Fibroblast of lung (primary cell): ENCODE results near the gene IL17RD. TPM values are rescaled to one million over a fixed set of nuclear protein-coding genes. Genes with fewer than 3 reads are reported as not detected.

Experiments used
- DNase-seq, 2 donors: peaks; one replicate each; pipeline versions ENCODE4 v3.0.0 to v3.0.0-alpha.2; 2010; ENCODE audit warnings: low read depth in 2 of 2
- H2AFZ ChIP-seq: 2 replicates; pipeline ENCODE4 v1.5.1; 2012; ENCODE audit warnings: low read length, control low read depth, inconsistent platforms
- H3K27ac ChIP-seq: 2 replicates; pipeline ENCODE4 v1.5.1; 2011; ENCODE audit warnings: low read length, control low read depth; ENCODE audit not compliant: insufficient read depth
- H3K27me3 ChIP-seq: 2 replicates; pipeline ENCODE4 v1.5.1; 2011; ENCODE audit warnings: mild to moderate bottlenecking, low read length; ENCODE audit not compliant: control insufficient read depth, insufficient read depth
- H3K36me3 ChIP-seq: 2 replicates; pipeline ENCODE4 v1.5.1; 2011; ENCODE audit warnings: low read length; ENCODE audit not compliant: control insufficient read depth, insufficient read depth
- H3K4me1 ChIP-seq: 2 replicates; pipeline ENCODE4 v1.5.1; 2011; ENCODE audit warnings: low read length; ENCODE audit not compliant: control insufficient read depth, insufficient read depth; ENCODE audit errors: extremely low read depth
- H3K4me2 ChIP-seq: 2 replicates; pipeline ENCODE4 v1.5.1; 2011; ENCODE audit warnings: low read length, control low read depth; ENCODE audit not compliant: insufficient read depth; ENCODE audit errors: extremely low read depth
- H3K4me3 ChIP-seq, 4 experiments: fragments of 200-600 bp in 1 of 4; sonication (generic) in 1 of 4; replicated peaks in 1 of 4; 2 replicates each; pipeline ENCODE4 v1.5.1; 2011 to 2016; ENCODE audit warnings: low read length in 4 of 4, low read depth in 3 of 4, mild to moderate bottlenecking in 3 of 4, control low read depth in 2 of 4, inconsistent platforms in 1 of 4, mixed read lengths in 1 of 4; ENCODE audit not compliant: insufficient read depth in 1 of 4; ENCODE audit errors: control extremely low read depth in 1 of 4
- H3K79me2 ChIP-seq: 2 replicates; pipeline ENCODE4 v1.5.1; 2012; ENCODE audit warnings: mild to moderate bottlenecking, low read length, inconsistent platforms; ENCODE audit not compliant: control insufficient read depth, insufficient read depth
- H3K9ac ChIP-seq: 2 replicates; pipeline ENCODE4 v1.5.1; 2011; ENCODE audit warnings: mild to moderate bottlenecking, low read length, control low read depth; ENCODE audit not compliant: insufficient read depth
- H3K9me3 ChIP-seq: 2 replicates; pipeline ENCODE4 v1.5.1; 2012; ENCODE audit warnings: low read depth, low read length; ENCODE audit not compliant: control insufficient read depth, insufficient read depth
- H4K20me1 ChIP-seq: 2 replicates; pipeline ENCODE4 v1.5.1; 2011; ENCODE audit warnings: low read length; ENCODE audit not compliant: control insufficient read depth, insufficient read depth; ENCODE audit errors: extremely low read depth
- EZH2 ChIP-seq: IDR thresholded peaks from 2 replicates; pipeline ENCODE4 v1.5.1; 2012; ENCODE audit warnings: low read length, control low read depth, mild to moderate bottlenecking; ENCODE audit errors: missing control alignments
- polyA plus RNA-seq, 2 donors: library from polyadenylated mRNA; depleted of rRNA in 1 of 2; stranded (reverse) in 1 of 2; unstranded in 1 of 2; fragments of >200 nt; gene quantifications; 2 replicates each; pipeline ENCODE4 v1.2.1, GENCODE V29; 2011 to 2012; ENCODE audit warnings: missing spikeins in 1 of 2
- total RNA-seq: library from RNA; depleted of rRNA; stranded (reverse); fragments of >200 nt; gene quantifications from 2 replicates; pipeline ENCODE4 v1.2.1, GENCODE V29; 2014
- TF ChIP-seq, protein P1 (sequence below), 2 donors: IDR thresholded peaks in 1 of 2; conservative IDR thresholded peaks in 1 of 2; 1 replicate in 1 of 2; 2 replicates in 1 of 2; pipeline ENCODE4 v1.5.1; 2011 to 2012; ENCODE audit warnings: low read length in 2 of 2, control low read depth in 1 of 2, inconsistent platforms in 1 of 2, low read depth in 1 of 2, mild to moderate bottlenecking in 1 of 2

IL17RD gene
- total and polyA plus RNA-seq, 2 donors (not counting 1 experiment from before 2014, with no cell fraction given) = 0.60 to 1.8 TPM

DNA sequence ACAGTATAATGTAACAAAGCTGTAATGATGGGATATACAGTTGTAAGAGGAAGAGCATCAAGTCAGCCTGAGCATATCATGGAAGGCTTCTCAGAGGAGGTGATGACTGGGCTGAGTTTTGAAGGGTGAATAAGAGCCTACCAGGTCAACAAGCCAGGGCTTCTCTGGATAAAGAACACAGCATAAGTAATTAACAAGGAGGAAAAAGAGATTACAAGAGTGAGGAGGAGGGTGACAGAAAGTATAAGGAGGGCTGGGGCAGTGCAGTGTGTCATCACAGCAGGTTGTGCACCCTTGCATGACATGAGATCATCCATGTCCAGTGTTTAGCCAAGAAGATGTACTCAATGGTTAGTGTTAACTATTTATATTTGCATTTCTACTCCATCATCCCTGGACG, 121.6 kb downstream of the IL17RD start:
- no peak overlapping the region for H3K4me2 ChIP-seq
- no peaks in the 10 kb centered on the region for H3K9me3 ChIP-seq
- no peaks in the 10 kb centered on the region for H3K79me2 ChIP-seq
- no peak overlapping the region for H3K27ac ChIP-seq
- no peak for DNase-seq
- no peak overlapping the region for H3K4me3 ChIP-seq
- no peak overlapping the region for H3K9ac ChIP-seq
- no peaks in the 10 kb centered on the region for H3K4me1 ChIP-seq
- no peaks in the 10 kb centered on the region for H4K20me1 ChIP-seq
- H3K36me3 ChIP-seq = no peaks in the 10 kb centered on the region
- H3K27me3 ChIP-seq = peaks cover 6% of the 10 kb centered on the region
- no peak overlapping the region for H2AFZ ChIP-seq
- no peak for TF ChIP-seq EZH2
- TF ChIP-seq, protein P1, sequence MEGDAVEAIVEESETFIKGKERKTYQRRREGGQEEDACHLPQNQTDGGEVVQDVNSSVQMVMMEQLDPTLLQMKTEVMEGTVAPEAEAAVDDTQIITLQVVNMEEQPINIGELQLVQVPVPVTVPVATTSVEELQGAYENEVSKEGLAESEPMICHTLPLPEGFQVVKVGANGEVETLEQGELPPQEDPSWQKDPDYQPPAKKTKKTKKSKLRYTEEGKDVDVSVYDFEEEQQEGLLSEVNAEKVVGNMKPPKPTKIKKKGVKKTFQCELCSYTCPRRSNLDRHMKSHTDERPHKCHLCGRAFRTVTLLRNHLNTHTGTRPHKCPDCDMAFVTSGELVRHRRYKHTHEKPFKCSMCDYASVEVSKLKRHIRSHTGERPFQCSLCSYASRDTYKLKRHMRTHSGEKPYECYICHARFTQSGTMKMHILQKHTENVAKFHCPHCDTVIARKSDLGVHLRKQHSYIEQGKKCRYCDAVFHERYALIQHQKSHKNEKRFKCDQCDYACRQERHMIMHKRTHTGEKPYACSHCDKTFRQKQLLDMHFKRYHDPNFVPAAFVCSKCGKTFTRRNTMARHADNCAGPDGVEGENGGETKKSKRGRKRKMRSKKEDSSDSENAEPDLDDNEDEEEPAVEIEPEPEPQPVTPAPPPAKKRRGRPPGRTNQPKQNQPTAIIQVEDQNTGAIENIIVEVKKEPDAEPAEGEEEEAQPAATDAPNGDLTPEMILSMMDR (conservative IDR thresholded peaks at IDR 0.05 in 1 of 2, IDR thresholded peaks at IDR 0.05 in 1 of 2; ENCODE audit: low read depth in 1 of 2, low read length in 2 of 2) = no peak

DNA sequence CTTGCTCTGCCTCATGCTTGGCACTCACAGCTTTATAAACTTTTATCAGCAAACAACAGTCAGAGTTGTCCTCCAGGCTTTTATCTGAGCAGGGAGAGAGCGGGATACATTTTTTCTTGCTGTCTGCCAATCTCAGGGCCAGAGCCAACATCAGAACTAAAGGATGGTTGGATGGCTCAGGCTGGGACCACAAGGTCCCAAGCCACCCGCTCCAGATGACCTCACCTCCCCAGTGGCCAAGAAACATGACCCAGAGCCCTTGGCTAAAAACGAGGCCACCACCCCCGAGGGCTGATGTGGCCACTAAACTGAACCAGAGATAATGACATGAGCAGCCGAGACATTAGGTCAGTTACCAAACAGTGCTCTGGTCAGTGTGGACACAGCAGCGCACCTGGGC, 123.5 kb downstream of the IL17RD start:
- H2AFZ ChIP-seq = no peak overlapping the region
- TF ChIP-seq EZH2 = no peak
- TF ChIP-seq, protein P1 (conservative IDR thresholded peaks at IDR 0.05 in 1 of 2, IDR thresholded peaks at IDR 0.05 in 1 of 2; ENCODE audit: low read depth in 1 of 2, low read length in 2 of 2) = no peak
- H4K20me1 ChIP-seq = no peaks in the 10 kb centered on the region
- H3K79me2 ChIP-seq = no peaks in the 10 kb centered on the region
- H3K4me2 ChIP-seq = no peak overlapping the region
- no peaks in the 10 kb centered on the region for H3K4me1 ChIP-seq
- H3K4me3 ChIP-seq = no peak overlapping the region
- no peaks in the 10 kb centered on the region for H3K9me3 ChIP-seq
- no peak overlapping the region for H3K27ac ChIP-seq
- no peak for DNase-seq
- H3K36me3 ChIP-seq = no peaks in the 10 kb centered on the region
- peaks cover 6% of the 10 kb centered on the region for H3K27me3 ChIP-seq
- no peak overlapping the region for H3K9ac ChIP-seq

Other genes with a start within 250 kb of the IL17RD start
- not detected in 2 replicates for gene SPATA12, start 104.7 kb downstream of the IL17RD start, total RNA-seq
- gene SPATA12, start 104.7 kb downstream of the IL17RD start, polyA plus RNA-seq = 0.02 TPM in 1 of 2 replicates, not detected in the other
- gene HESX1, start 34.6 kb upstream of the IL17RD start, total RNA-seq = 0.26 and 0.99 TPM in 2 replicates
- 0.64 and 0.72 TPM in 2 replicates for gene HESX1, start 34.6 kb upstream of the IL17RD start, polyA plus RNA-seq
- 45.7 and 53.9 TPM in 2 replicates for gene APPL1, start 62.4 kb upstream of the IL17RD start, total RNA-seq
- 27.4 and 31.0 TPM in 2 replicates for gene APPL1, start 62.4 kb upstream of the IL17RD start, polyA plus RNA-seq
- not detected in 2 replicates for gene ASB14, start 127.3 kb upstream of the IL17RD start, total RNA-seq
- gene ASB14, start 127.3 kb upstream of the IL17RD start, polyA plus RNA-seq = not detected in 2 replicates